Neuronal stem cell (in vitro differentiated cells): ENCODE results near the gene KCNJ12.
"Not testable (repeated sequence)": the region's sequence is repeated elsewhere in the genome, so short reads cannot be mapped to it uniquely, and the experiment has no call there.

Source experiments
- DNase-seq: peaks from one replicate; pipeline ENCODE4 v3.0.0-alpha.2; 2013; ENCODE audit warnings: low spot score
- H2AFZ ChIP-seq: one replicate; pipeline ENCODE4 v1.6.1; 2013; ENCODE audit warnings: mild to moderate bottlenecking, low read length, inconsistent platforms
- H2AK5ac ChIP-seq: 2 replicates; pipeline ENCODE4 v1.6.1; 2013; ENCODE audit warnings: low read depth, mild to moderate bottlenecking, inconsistent platforms, low read length, moderate library complexity, mixed read lengths
- H2BK120ac ChIP-seq: 2 replicates; pipeline ENCODE4 v1.6.1; 2013; ENCODE audit warnings: low read depth, mild to moderate bottlenecking, inconsistent platforms, low read length, moderate library complexity, mixed read lengths
- H2BK12ac ChIP-seq: one replicate; pipeline ENCODE4 v1.6.1; 2013; ENCODE audit warnings: low read length, inconsistent platforms
- H2BK15ac ChIP-seq: 2 replicates; pipeline ENCODE4 v1.6.1; 2013; ENCODE audit warnings: mild to moderate bottlenecking, low read length, inconsistent platforms, mixed read lengths
- H2BK5ac ChIP-seq: one replicate; pipeline ENCODE4 v1.6.1; 2013; ENCODE audit warnings: inconsistent platforms, mild to moderate bottlenecking, low read length, moderate library complexity
- H3K14ac ChIP-seq: one replicate; pipeline ENCODE4 v1.6.1; 2013; ENCODE audit warnings: low read length, inconsistent platforms
- H3K18ac ChIP-seq: 2 replicates; pipeline ENCODE4 v1.6.1; 2013; ENCODE audit warnings: low read length, inconsistent platforms
- H3K23ac ChIP-seq: 2 replicates; pipeline ENCODE4 v1.6.1; 2013; ENCODE audit warnings: low read depth, mild to moderate bottlenecking, mixed read lengths, low read length, inconsistent platforms; ENCODE audit not compliant: poor library complexity
- H3K27ac ChIP-seq: replicated peaks from 3 replicates; pipeline ENCODE4 v1.5.1; 2013; ENCODE audit warnings: low read length, inconsistent platforms
- H3K27me3 ChIP-seq, 3 experiments: 2 replicates each; pipeline ENCODE4 v1.6.1; 2013; ENCODE audit warnings: low read length in 3 of 3, mild to moderate bottlenecking in 2 of 3, inconsistent platforms in 1 of 3, low read depth in 1 of 3, mixed read lengths in 1 of 3, moderate library complexity in 1 of 3; ENCODE audit not compliant: control insufficient read depth in 3 of 3, insufficient read depth in 3 of 3
- H3K36me3 ChIP-seq, 2 donors: replicated peaks in 1 of 2; 2 replicates each; pipeline ENCODE4 v1.6.1; 2013; ENCODE audit warnings: low read length in 2 of 2; ENCODE audit not compliant: control insufficient read depth in 2 of 2, insufficient read depth in 2 of 2
- H3K4ac ChIP-seq: 2 replicates; pipeline ENCODE4 v1.6.1; 2013; ENCODE audit warnings: inconsistent platforms, mild to moderate bottlenecking, low read length, moderate library complexity
- H3K4me1 ChIP-seq, 2 donors: 1 replicate in 1 of 2; 2 replicates in 1 of 2; pipeline ENCODE4 v1.6.1; 2013; ENCODE audit warnings: low read length in 2 of 2, low read depth in 1 of 2; ENCODE audit not compliant: control insufficient read depth in 2 of 2, insufficient read depth in 1 of 2
- H3K4me2 ChIP-seq: one replicate; pipeline ENCODE4 v1.6.1; 2013; ENCODE audit warnings: mild to moderate bottlenecking, low read length, inconsistent platforms; ENCODE audit not compliant: insufficient read depth, poor library complexity, severe bottlenecking
- H3K4me3 ChIP-seq, 2 donors: 2 replicates each; pipeline ENCODE4 v1.5.1; 2013; ENCODE audit warnings: low read length in 2 of 2, mild to moderate bottlenecking in 2 of 2, inconsistent platforms in 1 of 2, moderate library complexity in 1 of 2
- H3K79me1 ChIP-seq: one replicate; pipeline ENCODE4 v1.6.1; 2013; ENCODE audit warnings: low read depth, mild to moderate bottlenecking, inconsistent platforms, low read length, moderate library complexity
- H3K9ac ChIP-seq: one replicate; pipeline ENCODE4 v1.6.1; 2013; ENCODE audit warnings: mild to moderate bottlenecking, low read depth, low read length, inconsistent platforms; ENCODE audit not compliant: poor library complexity
- H3K9me3 ChIP-seq, 2 donors: replicated peaks in 1 of 2; 2 replicates each; pipeline versions ENCODE3 to v1.6.1; 2013; ENCODE audit warnings: low read length in 2 of 2, mild to moderate bottlenecking in 2 of 2, inconsistent platforms in 1 of 2, low read depth in 1 of 2, mixed read lengths in 1 of 2, moderate library complexity in 1 of 2; ENCODE audit not compliant: control insufficient read depth in 2 of 2, insufficient read depth in 1 of 2
- H4K8ac ChIP-seq: one replicate; pipeline ENCODE4 v1.6.1; 2013; ENCODE audit warnings: low read depth, mild to moderate bottlenecking, inconsistent platforms, low read length, moderate library complexity
- H4K91ac ChIP-seq: one replicate; pipeline ENCODE4 v1.6.1; 2013; ENCODE audit warnings: low read length, low read depth, mild to moderate bottlenecking, inconsistent platforms; ENCODE audit not compliant: poor library complexity
- WGBS, 2 donors: extraction: QIAGEN DNeasy Blood & Tissue Kit; methylation state at CpG; one replicate each; pipeline ENCODE4 v1.1.7; 2013; ENCODE audit warnings: missing lambda C conversion rate in 2 of 2, mixed read lengths in 1 of 2; ENCODE audit not compliant: insufficient read length in 2 of 2, insufficient replicate concordance in 1 of 2; ENCODE audit errors: extremely low coverage in 2 of 2; 5-methylcytosine and 5-hydroxymethylcytosine counted together

KCNJ12 gene

GRCh38 chr17:21412207-21412681, 36.1 kb downstream of the KCNJ12 start:
- H3K23ac ChIP-seq, H3K9me3 ChIP-seq, H3K27ac ChIP-seq, H3K4me2 ChIP-seq, H3K18ac ChIP-seq, H3K36me3 ChIP-seq, H3K4me3 ChIP-seq, H3K79me1 ChIP-seq, H2BK5ac ChIP-seq, H3K4me1 ChIP-seq, H3K4ac ChIP-seq, H3K27me3 ChIP-seq, H4K91ac ChIP-seq, H2AK5ac ChIP-seq, H4K8ac ChIP-seq, H3K14ac ChIP-seq, H3K9ac ChIP-seq, DNase-seq, H2AFZ ChIP-seq, H2BK120ac ChIP-seq, H2BK15ac ChIP-seq, H2BK12ac ChIP-seq: not testable (repeated sequence)
- WGBS, 2 donors = no CpG with 5 or more reads among the region's 14 CpGs

GRCh38 chr17:21413570-21414279, 37.6 kb downstream of the KCNJ12 start:
- not testable (repeated sequence) for H3K4me3 ChIP-seq, H3K14ac ChIP-seq, H3K36me3 ChIP-seq, H3K23ac ChIP-seq, H2BK120ac ChIP-seq, H2BK12ac ChIP-seq, H2AFZ ChIP-seq, H3K4me1 ChIP-seq, H2BK15ac ChIP-seq, H3K9me3 ChIP-seq, H4K91ac ChIP-seq, H3K4ac ChIP-seq, H3K4me2 ChIP-seq, H2AK5ac ChIP-seq, DNase-seq, H3K27ac ChIP-seq, H3K9ac ChIP-seq, H4K8ac ChIP-seq, H3K27me3 ChIP-seq, H2BK5ac ChIP-seq, H3K79me1 ChIP-seq, H3K18ac ChIP-seq
- no CpG with 5 or more reads among the region's 11 CpGs for WGBS, 2 donors

- not testable (repeated sequence) for H2BK120ac ChIP-seq, H3K4me2 ChIP-seq, H3K4me3 ChIP-seq, H2BK12ac ChIP-seq, H2BK5ac ChIP-seq, H2AK5ac ChIP-seq, H3K27ac ChIP-seq, H2AFZ ChIP-seq, H3K23ac ChIP-seq, H3K79me1 ChIP-seq, H3K4me1 ChIP-seq, H3K9ac ChIP-seq, H3K14ac ChIP-seq, H4K91ac ChIP-seq, H3K4ac ChIP-seq, H3K27me3 ChIP-seq, DNase-seq, H3K9me3 ChIP-seq, H2BK15ac ChIP-seq, H3K36me3 ChIP-seq
- Histone ChIP-seq H3K18ac (peak overlapping the region; percentile 87), H4K8ac (peak overlapping the region; percentile 72)
- WGBS, 2 donors = no CpG with 5 or more reads among the region's 7 CpGs
Observed at GRCh38 chr17:21414616-21415015, 38.5 kb downstream of the KCNJ12 start.

- not testable (repeated sequence) for H2BK5ac ChIP-seq, H4K8ac ChIP-seq, H2AFZ ChIP-seq, H3K4me3 ChIP-seq, H3K9ac ChIP-seq, H3K4me2 ChIP-seq, H3K27me3 ChIP-seq, H3K4ac ChIP-seq, H2BK12ac ChIP-seq, DNase-seq, H3K79me1 ChIP-seq, H4K91ac ChIP-seq, H3K4me1 ChIP-seq, H3K14ac ChIP-seq, H3K9me3 ChIP-seq, H2AK5ac ChIP-seq, H3K36me3 ChIP-seq, H2BK15ac ChIP-seq, H2BK120ac ChIP-seq, H3K27ac ChIP-seq, H3K18ac ChIP-seq, H3K23ac ChIP-seq
- WGBS, 2 donors = no CpG with 5 or more reads among the region's 58 CpGs
Observed at GRCh38 chr17:21415166-21415990, 39.2 kb downstream of the KCNJ12 start.
